Esophagus squamous epithelium (tissue), 4 donors: ENCODE measurements around the gene LPIN2.

ENCODE experiments used
- POLR2A ChIP-seq, 4 donors: fragments of 450-650 bp; IDR thresholded peaks; one replicate each; pipeline ENCODE4 v1.6.1; 2017; ENCODE audit warnings: antibody characterized with exemption in 4 of 4, mild to moderate bottlenecking in 4 of 4, moderate library complexity in 3 of 4
- TF ChIP-seq, protein P1 (sequence below), 6 experiments: fragments of 450-650 bp in 4 of 6; fragments of 200-600 bp in 2 of 6; sonication (generic) in 2 of 6; IDR thresholded peaks; one replicate each; pipeline ENCODE4 v1.5.1; 2016 to 2019; ENCODE audit warnings: antibody characterized with exemption in 6 of 6, mild to moderate bottlenecking in 4 of 6, moderate library complexity in 4 of 6

DNA sequence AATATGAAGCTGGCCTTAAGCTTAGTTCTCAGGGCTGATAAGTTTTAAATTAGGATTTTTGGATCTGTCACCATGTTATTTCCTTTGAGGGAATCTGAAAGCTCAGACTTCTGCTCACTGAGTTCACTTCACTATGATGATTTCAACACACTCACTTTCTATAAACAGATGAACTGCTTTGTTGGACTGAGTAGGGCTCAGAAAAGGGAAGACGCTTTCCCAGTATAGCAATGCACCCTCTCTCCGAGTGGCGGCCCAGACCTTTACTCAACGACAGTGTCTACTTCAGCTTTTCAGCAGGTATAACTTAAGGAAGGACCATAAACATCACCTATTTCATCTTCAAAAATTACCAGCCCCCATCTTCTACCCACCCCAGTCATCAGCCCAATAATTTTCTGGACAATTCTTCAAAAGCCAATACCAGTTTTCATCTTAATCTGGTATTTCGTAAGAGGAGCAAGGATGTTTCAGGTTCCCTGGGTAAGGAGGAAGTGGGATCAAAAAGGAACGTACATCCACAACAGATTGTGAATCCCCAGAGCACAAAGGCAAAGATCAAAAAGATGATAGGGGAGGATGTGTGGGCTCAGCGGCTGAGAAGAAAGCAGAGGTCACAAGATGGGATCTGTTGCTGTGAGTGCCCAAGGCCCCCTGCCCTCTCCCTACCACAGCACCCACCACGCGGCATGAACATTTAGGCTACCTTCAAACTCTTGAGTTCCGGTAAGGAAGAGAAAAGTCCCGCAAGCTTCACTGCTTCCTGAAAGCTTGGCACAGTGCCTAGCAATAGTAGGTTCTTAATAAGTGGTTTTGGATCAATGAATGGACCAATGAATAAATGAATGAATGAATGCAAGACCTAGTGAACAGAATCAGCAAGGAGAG, 41.9 kb downstream of the LPIN2 start:
- TF ChIP-seq, protein P1, sequence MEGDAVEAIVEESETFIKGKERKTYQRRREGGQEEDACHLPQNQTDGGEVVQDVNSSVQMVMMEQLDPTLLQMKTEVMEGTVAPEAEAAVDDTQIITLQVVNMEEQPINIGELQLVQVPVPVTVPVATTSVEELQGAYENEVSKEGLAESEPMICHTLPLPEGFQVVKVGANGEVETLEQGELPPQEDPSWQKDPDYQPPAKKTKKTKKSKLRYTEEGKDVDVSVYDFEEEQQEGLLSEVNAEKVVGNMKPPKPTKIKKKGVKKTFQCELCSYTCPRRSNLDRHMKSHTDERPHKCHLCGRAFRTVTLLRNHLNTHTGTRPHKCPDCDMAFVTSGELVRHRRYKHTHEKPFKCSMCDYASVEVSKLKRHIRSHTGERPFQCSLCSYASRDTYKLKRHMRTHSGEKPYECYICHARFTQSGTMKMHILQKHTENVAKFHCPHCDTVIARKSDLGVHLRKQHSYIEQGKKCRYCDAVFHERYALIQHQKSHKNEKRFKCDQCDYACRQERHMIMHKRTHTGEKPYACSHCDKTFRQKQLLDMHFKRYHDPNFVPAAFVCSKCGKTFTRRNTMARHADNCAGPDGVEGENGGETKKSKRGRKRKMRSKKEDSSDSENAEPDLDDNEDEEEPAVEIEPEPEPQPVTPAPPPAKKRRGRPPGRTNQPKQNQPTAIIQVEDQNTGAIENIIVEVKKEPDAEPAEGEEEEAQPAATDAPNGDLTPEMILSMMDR (IDR thresholded peaks at IDR 0.05), result no peak
- peak in 1 of 4 donors; percentile 32 for TF ChIP-seq POLR2A (IDR thresholded peaks at IDR 0.05)
